Hypothalamus (tissue), 51 donors: ENCODE results near the gene OR2K2.
"Not testable (repeated sequence)": the region's sequence is repeated elsewhere in the genome, so short reads cannot be mapped to it uniquely, and the experiment has no call there.

Source experiments
- DNase-seq, 51 donors: peaks; one replicate each; lab custom pipeline; 2025; lab: John Stamatoyannopoulos, UW

The OR2K2 gene

DNA sequence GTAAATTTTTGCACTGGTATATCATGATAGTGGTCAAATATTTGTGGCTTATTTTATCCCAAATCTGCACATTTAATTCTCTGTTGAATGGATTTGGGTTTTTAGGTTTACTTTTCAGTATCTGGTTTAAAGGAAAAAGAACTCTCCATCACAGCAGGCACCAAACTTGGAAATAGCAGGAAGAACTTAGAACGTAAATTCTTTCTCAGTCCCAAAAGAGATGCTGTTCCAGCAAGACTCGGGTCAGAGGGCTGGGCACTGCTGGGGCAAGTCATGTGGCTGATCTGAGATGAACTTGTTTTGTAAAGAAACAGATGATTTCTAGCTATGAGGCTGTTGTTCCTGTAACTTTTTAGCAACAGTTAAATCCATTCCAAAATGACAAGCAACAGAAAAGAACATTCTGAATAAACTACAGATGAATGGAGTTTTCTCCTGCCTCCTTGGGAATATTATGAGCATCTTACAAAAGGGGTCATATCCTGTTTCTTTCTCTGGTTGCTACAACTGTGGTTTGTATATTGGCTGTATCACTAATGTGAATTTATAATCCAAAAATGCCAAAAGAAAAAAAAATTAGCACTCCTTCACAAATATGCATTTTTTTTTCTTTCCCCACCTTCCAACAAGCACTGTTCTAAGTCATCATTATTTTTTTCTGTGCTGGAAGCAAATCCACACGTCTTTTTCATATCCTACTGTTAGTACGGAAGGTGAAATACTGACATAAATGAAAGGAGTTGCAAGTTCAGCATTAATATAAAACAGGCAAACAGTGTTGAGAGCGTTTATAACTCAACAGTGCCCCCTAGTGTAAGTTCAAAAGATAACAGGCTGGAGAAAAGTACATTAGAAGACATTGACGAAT lies 31.1 kb downstream of the OR2K2 start:
- peak in 19 of 51 donors; percentile 3 to 85 (median 18) for DNase-seq

DNA sequence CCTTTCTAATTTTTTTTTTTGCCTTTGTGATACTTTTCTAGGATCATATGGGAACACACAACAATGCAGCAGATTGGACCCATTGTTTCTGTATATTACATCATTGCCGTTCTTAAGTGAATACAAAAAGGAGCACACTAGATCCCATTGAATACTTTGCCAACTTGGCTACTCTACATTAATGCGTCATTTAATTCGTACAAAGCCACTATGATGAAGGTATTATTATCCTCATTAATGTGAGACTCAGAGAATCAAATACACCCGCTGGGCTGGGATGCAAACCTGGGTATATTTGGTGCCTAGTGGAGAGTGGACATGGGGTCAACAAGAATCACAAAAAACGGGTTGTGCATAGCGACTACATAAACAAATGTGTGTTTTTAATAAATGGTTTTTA lies 31.9 kb downstream of the OR2K2 start:
- DNase-seq: peak in 4 of 51 donors; percentile 12 to 88 (median 19)

- DNase-seq: no peak
These were observed 32.8 kb downstream of the OR2K2 start for GRCh38 chr9:111297066-111297824.

DNA sequence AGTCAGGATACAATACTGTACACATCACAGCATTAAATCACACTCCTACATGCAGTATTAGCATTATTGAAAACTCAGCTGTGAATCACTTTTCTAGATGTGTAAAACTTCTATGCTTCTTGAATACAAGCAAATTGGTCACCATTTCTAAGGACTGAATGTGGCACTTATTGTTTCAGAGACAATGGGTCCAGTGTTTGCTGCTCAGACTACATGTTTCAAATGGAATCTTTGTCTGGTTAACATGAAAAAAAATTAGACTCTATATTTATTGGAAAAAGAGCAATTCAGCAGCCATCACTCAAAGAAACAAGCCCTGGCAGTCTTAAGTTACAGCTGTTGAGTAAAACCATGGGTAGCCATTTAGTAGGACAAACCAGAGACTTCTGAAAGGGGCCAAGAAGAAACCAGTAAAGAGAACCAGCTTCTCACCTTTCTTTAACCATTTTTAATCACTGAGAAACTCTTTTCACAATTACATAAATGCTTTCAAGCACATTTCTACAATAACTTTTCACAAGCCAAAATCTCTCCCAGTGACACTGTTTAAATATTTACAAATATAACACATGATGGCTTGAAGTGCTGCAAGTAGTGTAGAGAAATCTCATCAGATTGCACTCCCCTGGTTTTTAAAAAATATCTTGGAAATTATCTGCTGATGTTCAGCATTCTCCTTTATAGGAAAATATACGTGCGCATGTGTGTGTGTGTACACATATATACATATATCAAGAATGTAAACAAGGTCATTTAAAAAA lies 35.2 kb downstream of the OR2K2 start:
- DNase-seq: peak in 7 of 51 donors; percentile 4 to 81 (median 34)

DNA sequence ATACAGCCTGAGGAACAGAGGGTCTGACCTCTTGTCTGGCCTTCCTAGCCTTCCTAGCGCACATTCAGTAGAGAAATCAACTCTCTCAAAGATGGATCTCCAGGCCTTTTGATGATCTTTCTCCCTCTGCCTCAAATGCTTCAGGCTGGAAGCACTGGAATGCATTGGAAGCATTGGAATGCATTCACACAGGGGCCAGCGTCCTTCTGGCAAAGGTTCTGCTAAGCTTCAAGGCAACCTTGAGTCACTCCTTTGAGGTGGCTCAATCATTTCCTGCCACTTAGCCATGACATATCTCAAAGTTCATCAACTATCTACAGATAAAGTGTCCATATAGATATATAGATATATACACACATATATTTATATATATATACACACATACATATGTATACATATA lies 42.9 kb downstream of the OR2K2 start:
- DNase-seq: no peak

DNA sequence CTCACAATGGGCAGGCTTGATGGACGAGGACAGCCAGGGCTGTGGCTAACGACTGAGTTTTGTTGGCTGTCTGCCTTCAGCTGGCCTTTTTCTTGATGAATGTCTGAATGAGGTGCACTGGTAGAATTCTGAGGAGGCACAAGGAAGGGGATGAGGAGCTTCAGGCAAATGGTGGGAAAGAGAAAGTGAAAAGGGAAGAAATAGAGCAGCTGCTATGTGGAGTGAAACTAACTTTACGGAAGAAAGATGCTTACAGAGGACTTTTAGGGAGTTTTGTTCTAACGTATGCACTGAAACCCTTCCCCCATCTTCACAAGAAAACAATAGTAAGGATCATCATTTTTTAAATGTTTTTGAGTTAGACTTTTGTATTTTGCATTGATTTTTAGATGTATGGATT lies 45.3 kb downstream of the OR2K2 start:
- DNase-seq: no peak

DNA sequence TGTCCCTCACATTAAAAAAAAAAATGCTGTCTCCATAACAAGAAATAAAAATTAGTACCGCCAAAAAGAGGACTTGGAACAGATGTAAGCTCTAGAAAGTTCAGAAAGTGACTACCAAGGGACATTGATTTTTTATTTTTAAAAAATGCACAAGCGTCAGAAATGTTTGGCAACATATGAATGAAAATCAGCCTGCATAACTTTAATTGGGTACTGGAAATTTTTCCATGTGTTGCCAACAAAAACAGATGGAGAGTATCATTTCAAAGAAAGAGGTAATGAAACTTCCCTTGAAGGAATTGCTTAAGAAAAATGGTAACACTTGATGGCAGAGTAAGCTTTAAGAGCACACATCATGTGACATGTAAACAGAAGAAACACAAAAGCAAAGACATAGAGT lies 47.2 kb downstream of the OR2K2 start:
- no peak for DNase-seq

DNA sequence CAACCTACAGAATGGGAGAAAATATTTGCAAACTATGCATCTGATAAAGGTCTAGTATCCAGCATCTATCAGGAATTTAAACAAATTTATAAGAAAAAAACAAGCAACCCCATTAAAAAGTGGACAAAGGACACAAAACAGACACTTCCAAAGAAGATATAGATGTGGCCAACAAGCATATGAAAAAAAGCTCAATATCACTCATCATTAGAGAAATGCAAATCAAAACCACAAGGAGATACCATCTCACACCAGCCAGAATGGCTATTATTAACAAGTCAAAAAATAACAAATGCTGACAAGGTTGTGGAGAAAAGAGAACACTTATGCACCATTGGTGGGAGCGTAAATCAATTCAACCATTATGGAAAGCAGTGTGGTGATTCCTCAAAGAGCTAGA lies 49.2 kb downstream of the OR2K2 start:
- DNase-seq: not testable (repeated sequence)
